Transverse colon (tissue), 4 donors: ENCODE results near the gene COMP.

Experiments
- CTCF ChIP-seq, 5 experiments: fragments of 200-600 bp in 3 of 5; fragments of 450-650 bp in 2 of 5; sonication (generic) in 3 of 5; IDR thresholded peaks; 1 replicate in 2 of 5; 2 replicates in 3 of 5; pipeline ENCODE4 v1.5.1; 2016 to 2017; ENCODE audit warnings: antibody characterized with exemption in 5 of 5, inconsistent platforms in 3 of 5, mild to moderate bottlenecking in 2 of 5, moderate library complexity in 1 of 5
- EP300 ChIP-seq: sonication (generic); formaldehyde crosslinking; IDR thresholded peaks from one replicate; pipeline ENCODE4 v1.6.1; 2017; ENCODE audit warnings: antibody characterized with exemption, low read depth
- POLR2A ChIP-seq: fragments of 450-650 bp; IDR thresholded peaks from one replicate; pipeline ENCODE4 v1.6.1; 2016; ENCODE audit warnings: antibody characterized with exemption, mild to moderate bottlenecking, moderate library complexity
- POLR2AphosphoS5 ChIP-seq, 3 donors: sonication (generic); formaldehyde crosslinking; IDR thresholded peaks; one replicate each; pipeline ENCODE4 v1.6.1; 2016; ENCODE audit warnings: antibody characterized with exemption in 3 of 3

GRCh38 chr19:18764591-18765051 is 26.5 kb downstream of the COMP start:
- no peak for TF ChIP-seq POLR2A
- TF ChIP-seq POLR2AphosphoS5 (IDR thresholded peaks at IDR 0.05), result no peak
- TF ChIP-seq CTCF (IDR thresholded peaks at IDR 0.05), result no peak
- TF ChIP-seq EP300, result no peak
